IPS-NIHi11 (cell line): Measurements from ENCODE around the gene PRKN.

Experiments
- DNase-seq: peaks from one replicate; pipeline ENCODE4 v3.0.0; 2012; ENCODE audit warnings: mixed read lengths, low spot score

The PRKN gene

GRCh38 chr6:162118706-162119105 lies 608.9 kb downstream of the PRKN start:
- no peak for DNase-seq

- no peak for DNase-seq
These were observed 610.6 kb downstream of the PRKN start for GRCh38 chr6:162116902-162117525.

- no peak for DNase-seq
These were observed 618.0 kb downstream of the PRKN start for GRCh38 chr6:162109480-162110050.

GRCh38 chr6:162108041-162108440 lies 619.5 kb downstream of the PRKN start:
- peak; percentile 7 for DNase-seq

GRCh38 chr6:162100096-162100495 lies 627.5 kb downstream of the PRKN start:
- DNase-seq = no peak

- no peak for DNase-seq
These were observed 627.9 kb downstream of the PRKN start for GRCh38 chr6:162099685-162100084.

GRCh38 chr6:162092816-162093502 lies 634.6 kb downstream of the PRKN start:
- no peak for DNase-seq

- no peak for DNase-seq
These were observed 636.8 kb downstream of the PRKN start for GRCh38 chr6:162090734-162091133.

- DNase-seq = no peak
These were observed 639.5 kb downstream of the PRKN start for GRCh38 chr6:162088091-162088490.

- DNase-seq = no peak
These were observed 642.0 kb downstream of the PRKN start for GRCh38 chr6:162085561-162085960.

- DNase-seq = no peak
These were observed 645.0 kb downstream of the PRKN start for GRCh38 chr6:162082520-162082919.

GRCh38 chr6:162078667-162079066 lies 648.9 kb downstream of the PRKN start:
- DNase-seq = no peak

GRCh38 chr6:162078126-162078525 lies 649.4 kb downstream of the PRKN start:
- no peak for DNase-seq

GRCh38 chr6:162076816-162077215 lies 650.8 kb downstream of the PRKN start:
- no peak for DNase-seq

- no peak for DNase-seq
These were observed 652.8 kb downstream of the PRKN start for GRCh38 chr6:162074641-162075275.

GRCh38 chr6:162070639-162071038 lies 656.9 kb downstream of the PRKN start:
- DNase-seq = no peak

- DNase-seq = no peak
These were observed 657.6 kb downstream of the PRKN start for GRCh38 chr6:162069995-162070394.

- DNase-seq = no peak
These were observed 659.2 kb downstream of the PRKN start for GRCh38 chr6:162068340-162068739.

GRCh38 chr6:162063666-162064065 lies 663.9 kb downstream of the PRKN start:
- DNase-seq = no peak

- DNase-seq = no peak
These were observed 669.2 kb downstream of the PRKN start for GRCh38 chr6:162058281-162058875.

GRCh38 chr6:162056745-162057144 lies 670.8 kb downstream of the PRKN start:
- peak; percentile 42 for DNase-seq

- DNase-seq = no peak
These were observed 671.5 kb downstream of the PRKN start for GRCh38 chr6:162056061-162056460.

GRCh38 chr6:162055365-162055764 lies 672.2 kb downstream of the PRKN start:
- DNase-seq = peak; percentile 16
